GM21723 (cell line): Measurements from ENCODE around the gene C1orf50.
"Not testable (repeated sequence)": the region's sequence is repeated elsewhere in the genome, so short reads cannot be mapped to it uniquely, and the experiment has no call there.

Experiments used
- ATAC-seq: cut with Tn5 transposase; IDR thresholded peaks from one replicate; pipeline ENCODE4 v1.9.1; 2021; ENCODE audit warnings: mild to moderate bottlenecking, moderate library complexity; ENCODE audit not compliant: unreplicated experiment

Gene C1orf50

GRCh38 chr1:42739753-42740700 is 27.0 kb upstream of the C1orf50 start, which contains the start of gene CLDN19:
Gene CLDN19, minus strand, starts transcription at chr1:42740236. Its CDS starts 173 bp downstream, at chr1:42740063.
- no peak for ATAC-seq

DNA sequence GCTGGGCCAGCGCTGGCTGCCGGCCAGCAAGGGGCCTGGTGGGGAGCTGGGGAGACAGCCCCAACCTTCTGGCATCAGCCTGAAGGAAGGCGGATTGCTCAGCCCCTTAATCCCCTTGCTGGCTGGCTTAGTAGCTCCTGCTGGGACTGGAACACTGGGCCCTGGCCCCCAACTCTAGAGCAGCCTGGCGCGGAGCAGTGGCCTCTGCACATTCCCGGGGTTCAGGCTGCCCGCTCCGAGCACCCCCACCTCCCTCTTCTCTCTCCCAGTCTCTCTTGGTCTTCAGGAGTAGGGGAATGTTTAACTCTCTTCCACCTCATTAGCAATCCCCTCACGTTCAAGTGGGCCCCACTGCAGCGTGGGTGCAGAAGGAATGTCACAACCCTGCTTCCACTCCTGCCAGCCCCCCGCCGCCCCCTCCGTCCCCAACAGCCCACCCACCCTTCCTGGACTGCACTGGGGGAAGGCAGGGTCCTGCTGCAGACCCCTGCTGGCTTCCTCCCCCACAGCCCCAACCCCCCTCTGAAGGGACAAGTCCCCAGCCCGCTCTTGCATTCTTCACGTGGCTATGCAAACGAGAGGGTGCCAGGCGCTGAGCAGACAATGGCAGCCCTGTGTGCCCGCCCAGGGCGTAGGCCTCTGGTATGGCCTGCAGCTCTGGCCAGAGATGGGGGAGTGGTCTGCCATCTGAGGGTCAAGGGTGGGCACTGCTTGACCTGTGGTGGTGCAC is 26.0 kb upstream of the C1orf50 start:
- no peak for ATAC-seq

GRCh38 chr1:42741706-42742105 is 25.3 kb upstream of the C1orf50 start:
- no peak for ATAC-seq

DNA sequence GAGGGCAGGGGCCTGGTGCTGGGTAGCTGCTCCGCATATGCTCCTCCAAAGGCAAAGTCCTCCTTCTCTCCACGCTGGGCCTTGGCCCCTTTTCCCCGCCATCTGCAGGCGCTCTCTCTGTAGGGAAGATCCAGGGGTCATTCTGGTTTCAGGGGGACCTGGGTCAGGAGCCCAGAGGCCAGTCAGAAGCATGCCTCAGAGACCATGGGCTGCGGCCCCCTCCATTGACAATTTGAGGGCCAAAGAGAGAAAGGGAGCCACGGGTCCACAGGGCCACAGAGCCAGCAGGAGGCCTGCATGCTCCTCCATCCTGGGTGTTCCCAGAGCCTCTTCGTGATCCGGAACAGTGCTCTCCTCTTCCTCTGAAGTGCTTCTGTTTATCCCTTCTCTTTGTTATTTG is 24.9 kb upstream of the C1orf50 start:
- ATAC-seq, result no peak

- no peak for ATAC-seq
Measured at GRCh38 chr1:42742617-42743316, 24.3 kb upstream of the C1orf50 start.

GRCh38 chr1:42743317-42744147 is 23.5 kb upstream of the C1orf50 start:
- ATAC-seq, result no peak

DNA sequence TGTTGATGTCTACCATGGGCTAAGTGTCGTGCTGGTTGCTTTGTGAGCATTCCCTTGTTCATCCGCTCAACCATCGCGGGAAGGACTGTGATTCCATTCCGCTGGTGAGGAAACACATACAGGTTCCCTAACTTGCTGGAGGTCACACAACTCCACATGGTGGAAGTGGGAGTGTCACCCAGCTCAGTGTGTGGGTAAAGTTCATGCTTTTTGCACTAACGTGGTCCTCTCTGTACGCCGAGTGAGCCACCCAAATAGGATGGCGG is 23.0 kb upstream of the C1orf50 start:
- ATAC-seq, result no peak

- ATAC-seq, result no peak
Measured at GRCh38 chr1:42745851-42746250, 21.2 kb upstream of the C1orf50 start.

DNA sequence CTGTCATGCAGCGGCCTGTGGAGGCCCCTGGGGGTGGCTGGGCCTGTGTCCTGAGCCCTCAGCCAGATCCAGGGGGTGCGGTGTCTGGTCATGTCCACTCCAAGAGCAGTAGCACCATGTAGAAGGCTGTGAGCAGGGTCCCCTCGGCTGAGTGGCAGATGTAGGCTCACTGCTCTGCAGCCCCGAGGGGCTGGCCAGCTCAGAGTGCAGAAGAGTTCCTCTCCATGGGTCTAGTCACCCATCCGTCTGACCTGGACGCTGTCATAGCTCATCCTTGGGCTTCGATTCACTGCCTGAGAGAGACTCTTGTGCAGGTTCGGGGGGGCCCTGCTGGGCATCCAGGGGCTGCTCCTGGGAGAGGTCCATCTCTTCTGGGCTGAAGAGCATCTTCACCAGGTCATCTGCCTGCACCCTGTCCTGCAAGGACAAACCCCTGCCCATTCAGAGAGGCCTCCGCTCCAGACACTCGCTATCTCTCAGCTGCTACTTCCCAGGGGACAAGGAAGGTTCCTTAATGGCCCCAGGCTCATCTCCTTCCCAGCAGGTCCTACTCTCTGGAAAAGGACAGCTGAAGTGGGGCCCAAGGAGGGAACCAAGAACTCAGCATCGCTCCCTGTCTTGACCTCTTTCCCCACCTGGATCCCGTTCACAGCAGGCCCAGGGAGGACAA is 20.5 kb upstream of the C1orf50 start:
- ATAC-seq, result no peak

DNA sequence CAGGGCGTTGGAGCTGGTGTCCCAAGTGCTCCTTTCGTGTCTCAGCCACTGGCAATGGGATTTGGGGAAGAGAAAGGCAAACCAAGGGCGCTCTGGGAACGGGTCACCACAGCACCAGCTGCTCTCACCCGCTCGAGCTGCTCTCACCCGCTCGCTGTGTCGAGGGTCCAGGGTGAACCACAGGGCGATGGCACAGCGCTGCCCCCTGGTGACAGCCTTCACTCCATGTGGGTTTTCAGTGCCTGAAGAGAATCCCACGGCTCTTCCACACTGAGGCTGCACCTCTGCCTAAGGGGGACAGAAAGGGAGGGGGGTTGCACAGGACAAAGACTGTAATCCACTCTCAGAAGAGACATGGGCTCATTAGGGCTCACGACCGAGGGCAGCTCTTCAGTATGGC is 19.9 kb upstream of the C1orf50 start:
- no peak for ATAC-seq

DNA sequence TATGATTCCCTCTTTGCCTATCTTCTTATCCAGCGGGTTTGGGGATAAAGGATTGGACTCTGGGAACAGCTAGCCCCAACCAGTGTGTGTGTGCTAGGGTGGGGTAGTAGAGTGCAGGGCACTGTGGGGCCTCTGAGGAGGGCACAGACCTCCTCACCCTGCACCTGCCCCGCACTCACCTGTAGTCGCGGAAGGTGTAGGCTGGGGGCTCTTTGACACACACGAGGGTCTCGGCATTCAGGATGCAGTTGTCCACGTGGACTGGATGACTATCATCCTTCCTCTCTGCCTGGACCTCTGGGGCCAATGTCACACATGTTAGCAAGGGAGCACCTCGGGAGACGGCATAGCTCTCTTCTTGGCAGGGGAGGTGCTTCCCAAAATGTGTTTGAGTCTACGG is 19.0 kb upstream of the C1orf50 start:
- no peak for ATAC-seq

GRCh38 chr1:42748461-42749410 is 18.3 kb upstream of the C1orf50 start:
- ATAC-seq, result no peak

DNA sequence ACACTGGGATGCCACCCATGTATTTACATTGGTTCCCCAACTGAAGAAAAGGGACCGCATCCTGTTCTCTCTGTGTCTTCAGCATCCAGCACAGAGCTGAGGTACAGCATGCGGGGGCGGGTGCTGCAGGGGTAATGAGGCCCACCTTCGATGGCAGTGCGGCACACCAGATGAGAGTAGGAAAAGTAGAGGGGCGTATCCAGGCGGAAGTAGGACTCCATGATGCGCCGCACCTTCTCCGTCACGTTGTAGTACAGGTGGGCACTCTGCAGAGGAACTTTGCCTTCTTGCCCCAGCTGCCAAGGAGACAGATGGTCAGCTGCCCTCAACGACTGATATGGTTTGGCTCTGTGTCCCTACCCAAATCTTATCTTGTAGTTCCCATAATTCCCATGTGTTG is 17.0 kb upstream of the C1orf50 start:
- no peak for ATAC-seq

DNA sequence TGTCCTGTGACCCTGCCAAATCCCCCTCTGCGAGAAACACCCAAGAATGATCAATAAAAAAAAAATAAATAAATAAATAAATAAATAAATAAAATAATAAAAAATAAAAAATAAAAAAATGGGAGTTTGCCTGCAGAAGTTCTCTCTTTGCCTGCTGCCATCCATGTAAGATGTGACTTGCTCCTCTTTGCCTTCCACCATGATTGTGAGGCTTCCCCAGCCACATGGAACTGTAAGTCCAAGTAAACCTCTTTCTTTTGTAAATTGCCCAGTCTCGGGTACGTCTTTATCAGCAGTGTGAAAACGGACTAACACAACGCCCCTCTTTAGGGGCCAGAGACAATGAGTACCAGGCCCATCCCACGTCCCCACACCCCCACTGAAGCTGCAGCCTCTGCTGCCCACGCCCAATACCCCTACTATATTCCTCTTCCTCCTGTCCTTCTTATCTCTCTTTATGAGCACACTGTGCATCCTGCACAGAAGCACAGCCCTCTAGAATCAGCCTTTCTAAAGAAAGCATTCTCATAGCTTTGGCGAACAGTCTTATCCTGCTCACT is 15.5 kb upstream of the C1orf50 start:
- not testable (repeated sequence) for ATAC-seq

GRCh38 chr1:42752284-42752683 is 14.8 kb upstream of the C1orf50 start:
- ATAC-seq, result no peak

DNA sequence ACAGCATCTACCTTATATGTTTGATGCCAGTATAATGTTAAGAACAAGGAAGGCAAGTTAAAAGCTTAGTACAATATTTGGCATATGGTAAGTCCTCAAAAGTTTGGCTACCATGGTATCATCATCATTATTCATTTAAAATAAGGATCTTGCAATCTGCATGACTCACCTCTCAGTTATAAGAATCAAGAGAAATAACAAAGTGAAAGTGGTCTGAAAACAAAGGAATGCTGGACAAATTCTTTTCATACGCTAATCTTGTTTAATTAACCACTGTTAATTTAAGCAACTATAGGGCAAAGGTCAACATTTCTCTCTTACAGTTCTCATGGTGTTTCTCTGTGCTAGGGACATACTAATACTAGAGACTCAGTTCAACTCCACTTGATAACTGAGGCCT is 14.0 kb upstream of the C1orf50 start:
- ATAC-seq, result no peak

DNA sequence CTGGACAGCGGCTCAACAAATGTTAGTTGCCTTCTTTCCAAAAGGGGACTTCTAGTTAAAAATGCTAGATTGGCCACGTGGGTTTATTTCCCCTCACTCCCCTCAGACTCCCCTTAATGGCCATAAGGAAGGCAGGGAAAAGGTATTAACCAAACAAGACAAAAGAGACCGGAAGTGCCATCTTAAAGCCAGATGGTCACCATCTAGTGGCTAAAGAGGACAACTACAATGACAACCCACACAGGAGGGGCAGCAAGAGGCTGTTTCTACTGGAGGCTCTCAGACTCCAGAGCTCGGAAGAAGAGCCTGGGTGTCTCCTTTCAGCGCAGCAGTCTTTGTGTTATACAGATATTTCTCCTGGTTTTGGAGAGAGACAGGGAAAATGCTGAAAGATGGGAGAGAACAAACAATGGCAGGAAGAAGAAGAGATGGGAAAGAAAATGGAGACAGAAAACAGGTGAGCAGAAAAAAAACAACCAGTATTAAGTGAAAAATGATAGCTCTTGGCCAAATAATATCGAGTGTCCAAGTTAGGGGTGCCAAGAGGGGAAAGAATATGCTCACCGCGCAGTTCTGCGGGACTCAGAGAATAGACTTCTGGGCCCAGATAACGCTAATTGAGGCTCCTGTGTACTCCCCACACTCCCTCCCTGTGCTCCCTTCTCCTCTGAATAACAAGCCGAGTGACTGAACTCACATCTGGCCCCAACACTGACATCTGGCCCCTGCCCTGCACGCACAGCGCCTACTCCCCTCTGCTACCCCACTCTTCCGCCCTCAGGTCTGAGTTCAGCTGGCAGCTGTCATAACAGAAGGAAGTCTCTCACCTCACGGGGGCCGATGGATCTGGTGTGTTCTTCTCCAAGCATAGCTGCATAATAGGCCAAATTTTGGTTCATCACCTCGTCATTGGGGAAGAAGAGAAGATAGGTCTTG is 9.8 kb upstream of the C1orf50 start:
- no peak for ATAC-seq

DNA sequence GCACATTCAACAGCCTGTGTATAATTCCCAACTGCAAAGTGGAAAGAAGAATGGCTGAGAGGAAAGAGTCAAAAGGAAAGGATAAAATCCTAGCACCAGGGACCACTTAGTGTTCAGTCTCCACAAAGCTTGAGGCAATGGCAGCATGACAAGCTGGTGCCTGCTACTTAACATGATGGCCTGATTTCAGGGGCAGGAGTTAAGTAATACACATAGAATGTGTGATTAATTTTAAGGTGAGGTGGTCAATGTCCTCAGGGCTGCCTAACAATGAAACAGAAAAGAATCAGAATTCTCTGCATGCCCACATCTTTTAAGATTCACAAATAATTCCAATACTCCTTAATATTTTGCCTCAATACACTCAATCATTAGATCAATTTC is 9.2 kb upstream of the C1orf50 start:
- no peak for ATAC-seq
